Sigmoid colon (tissue), 7 donors: ENCODE measurements around the gene ZNF556. TPM values are rescaled to one million over a fixed set of nuclear protein-coding genes. Genes with fewer than 3 reads are reported as not detected.

Experiments
- DNase-seq: peaks from one replicate; pipeline ENCODE4 v3.0.0-alpha.2; 2019
- H3K27ac ChIP-seq, 4 donors: fragments of 200-600 bp; sonication (generic); one replicate each; pipeline ENCODE4 v1.5.1; 2016 to 2019; ENCODE audit warnings: mild to moderate bottlenecking in 1 of 4
- H3K27me3 ChIP-seq, 3 donors: fragments of 200-600 bp; sonication (generic); one replicate each; pipeline ENCODE4 v1.5.1; 2019; ENCODE audit warnings: mild to moderate bottlenecking in 1 of 3
- H3K36me3 ChIP-seq, 4 donors: fragments of 200-600 bp; sonication (generic); one replicate each; pipeline ENCODE4 v1.5.1; 2016 to 2019
- H3K4me1 ChIP-seq, 4 donors: fragments of 200-600 bp; sonication (generic); one replicate each; pipeline ENCODE4 v1.5.1; 2017 to 2019
- H3K4me3 ChIP-seq, 4 donors: fragments of 200-600 bp; sonication (generic); one replicate each; pipeline ENCODE4 v1.5.1; 2017 to 2019; ENCODE audit warnings: mild to moderate bottlenecking in 2 of 4, moderate library complexity in 1 of 4
- H3K9me3 ChIP-seq, 4 donors: fragments of 200-600 bp in 3 of 4; sonication (generic) in 3 of 4; one replicate each; pipeline versions ENCODE4 v1.5.1 to v1.6.1; 2013 to 2019
- EP300 ChIP-seq, 4 donors: sonication (generic); formaldehyde crosslinking; IDR thresholded peaks; one replicate each; pipeline ENCODE4 v1.6.1; 2017; ENCODE audit warnings: antibody characterized with exemption in 4 of 4
- POLR2A ChIP-seq, 2 donors: fragments of 450-650 bp; IDR thresholded peaks; one replicate each; pipeline ENCODE4 v1.6.1; 2016; ENCODE audit warnings: antibody characterized with exemption in 2 of 2, mild to moderate bottlenecking in 2 of 2, moderate library complexity in 2 of 2
- POLR2AphosphoS5 ChIP-seq, 4 donors: sonication (generic); formaldehyde crosslinking; IDR thresholded peaks; one replicate each; pipeline ENCODE4 v1.6.1; 2017; ENCODE audit warnings: antibody characterized with exemption in 4 of 4
- WGBS, 2 donors: extraction: QIAGEN DNeasy Blood & Tissue Kit; methylation state at CpG; one replicate each; pipeline ENCODE4 v1.1.7; 2013; 5-methylcytosine and 5-hydroxymethylcytosine counted together
- intact Hi-C: fragments of 100-400 bp; cut with DNase I; formaldehyde crosslinking; loops from one replicate; pipeline ENCODE4 v1.15.1; 2023
- polyA plus RNA-seq, 3 donors: library from polyadenylated mRNA; stranded (reverse); fragments of 200-250 nt; gene quantifications; one replicate each; pipeline ENCODE4 v1.2.3, GENCODE V29; 2013
- total RNA-seq, 4 donors: library from RNA; depleted of rRNA; stranded (reverse); fragments of >200 nt; gene quantifications; one replicate each; pipeline ENCODE4 v1.1.0, GENCODE V29; 2016
- TF ChIP-seq, protein P1 (sequence below), 4 experiments: fragments of 450-650 bp in 3 of 4; fragments of 200-600 bp in 1 of 4; IDR thresholded peaks; one replicate each; pipeline ENCODE4 v1.5.1; 2016 to 2019; ENCODE audit warnings: antibody characterized with exemption in 4 of 4, mild to moderate bottlenecking in 3 of 4, moderate library complexity in 2 of 4
- donor health status: healthy with polysubstance abuse.
- donor health status: Bipolar disorder and iron deficiency.
- donor health status: healthy.

The ZNF556 gene
- total and polyA plus RNA-seq, 7 donors: not detected

DNA sequence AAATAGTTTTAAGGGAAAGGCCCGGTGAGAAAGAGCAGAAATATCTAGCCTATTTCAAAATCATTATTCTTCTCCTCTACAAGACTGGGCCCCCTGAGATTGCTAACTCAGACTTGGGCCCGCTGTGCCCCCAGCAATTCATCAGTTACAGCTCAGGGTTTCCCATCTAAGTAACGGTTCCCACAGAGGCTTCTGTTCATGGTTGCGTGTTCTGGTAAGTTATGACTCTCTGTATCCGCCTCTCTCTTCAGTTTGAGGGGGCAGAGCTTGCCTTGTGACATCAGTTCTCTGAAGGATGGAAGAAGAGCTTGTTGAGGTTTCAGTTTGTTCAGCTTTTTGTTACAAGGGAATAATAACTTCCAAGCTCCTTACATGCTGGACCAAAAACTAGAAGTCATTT lies 45.2 kb downstream of the ZNF556 start:
- 94 to 96% methylated on average over 5 of the region's 5 CpGs for WGBS, 2 donors
- Histone ChIP-seq H3K27ac (no peak overlapping the region), H3K4me3 (no peak overlapping the region), H3K36me3 (peaks cover 6 to 19% (median 11%) of the 10 kb centered on the region in 4 donors), H3K27me3 (no peaks in the 10 kb centered on the region), H3K4me1 (no peaks in the 10 kb centered on the region), H3K9me3 (no peaks in the 10 kb centered on the region)
- no peak for DNase-seq
- intact Hi-C loops: no loop called here
- TF ChIP-seq POLR2AphosphoS5 (IDR thresholded peaks at IDR 0.05) (no peak), EP300 (IDR thresholded peaks at IDR 0.05) (no peak), POLR2A (IDR thresholded peaks at IDR 0.05) (no peak)
- TF ChIP-seq, protein P1, sequence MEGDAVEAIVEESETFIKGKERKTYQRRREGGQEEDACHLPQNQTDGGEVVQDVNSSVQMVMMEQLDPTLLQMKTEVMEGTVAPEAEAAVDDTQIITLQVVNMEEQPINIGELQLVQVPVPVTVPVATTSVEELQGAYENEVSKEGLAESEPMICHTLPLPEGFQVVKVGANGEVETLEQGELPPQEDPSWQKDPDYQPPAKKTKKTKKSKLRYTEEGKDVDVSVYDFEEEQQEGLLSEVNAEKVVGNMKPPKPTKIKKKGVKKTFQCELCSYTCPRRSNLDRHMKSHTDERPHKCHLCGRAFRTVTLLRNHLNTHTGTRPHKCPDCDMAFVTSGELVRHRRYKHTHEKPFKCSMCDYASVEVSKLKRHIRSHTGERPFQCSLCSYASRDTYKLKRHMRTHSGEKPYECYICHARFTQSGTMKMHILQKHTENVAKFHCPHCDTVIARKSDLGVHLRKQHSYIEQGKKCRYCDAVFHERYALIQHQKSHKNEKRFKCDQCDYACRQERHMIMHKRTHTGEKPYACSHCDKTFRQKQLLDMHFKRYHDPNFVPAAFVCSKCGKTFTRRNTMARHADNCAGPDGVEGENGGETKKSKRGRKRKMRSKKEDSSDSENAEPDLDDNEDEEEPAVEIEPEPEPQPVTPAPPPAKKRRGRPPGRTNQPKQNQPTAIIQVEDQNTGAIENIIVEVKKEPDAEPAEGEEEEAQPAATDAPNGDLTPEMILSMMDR (IDR thresholded peaks at IDR 0.05): no peak

DNA sequence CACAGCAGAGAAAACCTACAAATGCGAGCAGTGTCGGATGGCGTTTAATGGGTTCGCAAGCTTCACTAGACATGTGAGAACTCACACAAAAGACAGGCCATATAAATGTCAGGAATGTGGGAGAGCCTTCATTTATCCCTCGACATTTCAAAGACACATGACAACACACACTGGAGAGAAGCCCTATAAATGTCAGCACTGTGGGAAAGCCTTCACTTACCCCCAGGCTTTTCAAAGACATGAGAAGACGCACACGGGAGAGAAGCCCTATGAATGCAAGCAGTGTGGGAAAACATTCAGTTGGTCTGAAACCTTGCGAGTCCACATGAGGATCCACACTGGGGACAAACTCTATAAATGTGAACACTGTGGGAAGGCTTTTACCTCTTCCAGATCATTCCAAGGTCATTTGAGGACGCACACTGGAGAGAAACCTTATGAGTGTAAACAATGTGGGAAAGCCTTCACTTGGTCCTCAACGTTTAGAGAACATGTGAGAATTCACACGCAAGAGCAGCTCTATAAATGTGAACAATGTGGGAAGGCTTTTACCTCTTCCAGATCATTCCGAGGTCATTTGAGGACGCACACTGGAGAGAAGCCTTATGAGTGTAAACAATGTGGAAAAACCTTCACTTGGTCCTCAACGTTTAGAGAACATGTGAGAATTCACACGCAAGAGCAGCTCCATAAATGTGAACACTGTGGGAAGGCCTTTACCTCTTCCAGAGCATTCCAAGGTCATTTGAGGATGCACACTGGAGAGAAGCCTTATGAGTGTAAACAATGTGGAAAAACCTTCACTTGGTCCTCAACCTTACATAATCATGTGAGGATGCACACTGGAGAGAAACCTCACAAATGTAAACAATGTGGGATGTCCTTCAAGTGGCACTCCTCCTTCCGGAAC lies 50.4 kb downstream of the ZNF556 start:
- TF ChIP-seq POLR2AphosphoS5 (IDR thresholded peaks at IDR 0.05): no peak
- TF ChIP-seq, protein P1 (IDR thresholded peaks at IDR 0.05): no peak
- no peak for TF ChIP-seq EP300 (IDR thresholded peaks at IDR 0.05)
- TF ChIP-seq POLR2A (IDR thresholded peaks at IDR 0.05): no peak

DNA sequence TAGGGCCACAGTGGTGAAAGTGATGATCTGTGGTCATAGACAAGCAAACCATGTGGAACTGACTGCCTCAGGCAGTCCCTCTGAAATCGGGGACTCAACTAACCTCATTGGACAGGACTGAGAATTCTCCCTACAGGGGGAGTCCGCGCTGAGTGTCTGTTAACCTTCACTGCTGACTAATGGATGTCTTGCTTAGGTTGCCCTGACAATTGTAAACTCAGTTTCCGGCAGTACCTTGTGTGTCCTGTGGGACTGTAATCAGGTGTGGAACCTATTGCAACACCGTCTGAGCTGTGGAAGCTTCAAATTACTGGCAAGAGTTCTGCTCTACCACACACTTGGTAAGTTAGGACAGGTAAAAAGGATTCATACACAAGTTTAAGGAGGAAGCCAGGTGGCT lies 55.9 kb downstream of the ZNF556 start:
- intact Hi-C loops: no loop called here
- no peak for TF ChIP-seq POLR2AphosphoS5 (IDR thresholded peaks at IDR 0.05)
- TF ChIP-seq, protein P1 (IDR thresholded peaks at IDR 0.05): peak in 1 of 4 experiments; percentile 13
- H3K4me3 ChIP-seq: no peak overlapping the region
- H3K9me3 ChIP-seq: peaks cover 0 to under 1% (median 0%) of the 10 kb centered on the region in 4 donors
- no peaks in the 10 kb centered on the region for H3K27me3 ChIP-seq
- H3K36me3 ChIP-seq: peaks cover 0 to 11% (median 4%) of the 10 kb centered on the region in 4 donors
- DNase-seq: no peak
- WGBS, 2 donors: 32 to 55% methylated on average over 5 of the region's 5 CpGs
- H3K4me1 ChIP-seq: peaks cover 0 to 17% (median 13%) of the 10 kb centered on the region in 4 donors
- H3K27ac ChIP-seq: peak overlapping the region in 3 of 4 donors; percentile 12 to 70 (median 47)

More for the DNA sequence above, 50.4 kb downstream of the ZNF556 start:
- Histone ChIP-seq H3K4me3 (no peak overlapping the region), H3K9me3 (peaks cover 0 to 6% (median 0%) of the 10 kb centered on the region in 4 donors), H3K27ac (no peak overlapping the region), H3K4me1 (no peaks in the 10 kb centered on the region), H3K36me3 (peaks cover 16 to 36% (median 20%) of the 10 kb centered on the region in 4 donors), H3K27me3 (no peaks in the 10 kb centered on the region)
- peak; percentile 1 for DNase-seq
- WGBS, 2 donors: 96 to 98% methylated on average over 16 of the region's 16 CpGs
- intact Hi-C loops: no loop called here

DNA sequence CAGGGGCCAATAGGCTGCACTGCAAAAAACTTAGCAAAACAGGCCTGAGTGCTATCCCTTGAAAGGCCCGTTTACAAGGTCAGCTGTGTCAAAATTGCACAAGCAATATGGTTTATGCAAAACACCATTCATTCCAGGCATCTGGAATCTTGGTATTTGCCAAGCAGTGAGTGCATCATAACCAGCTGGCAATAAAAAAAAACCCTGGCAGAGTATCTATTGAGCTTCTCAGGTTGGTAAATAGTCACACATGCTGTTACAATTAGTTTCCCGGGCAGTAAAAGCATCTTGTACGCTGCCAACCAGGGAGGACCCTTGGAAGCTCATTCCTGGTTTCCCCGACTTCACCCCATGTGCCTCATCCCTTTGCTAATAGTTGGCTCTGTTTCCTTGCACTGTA lies 56.4 kb downstream of the ZNF556 start:
- Histone ChIP-seq H3K4me1 (peaks cover 0 to 17% (median 13%) of the 10 kb centered on the region in 4 donors), H3K36me3 (peaks cover 0 to 6% (median 0%) of the 10 kb centered on the region in 4 donors), H3K4me3 (no peak overlapping the region), H3K27me3 (no peaks in the 10 kb centered on the region), H3K9me3 (no peaks in the 10 kb centered on the region), H3K27ac (peak overlapping the region in 3 of 4 donors; percentile 12 to 70 (median 47))
- WGBS, 2 donors: 16 to 53% methylated on average over 4 of the region's 4 CpGs
- intact Hi-C loops: no loop called here
- peak in 2 of 4 donors; percentile 34 to 57 for TF ChIP-seq POLR2AphosphoS5 (IDR thresholded peaks at IDR 0.05)
- TF ChIP-seq, protein P1 (IDR thresholded peaks at IDR 0.05): no peak
- no peak for TF ChIP-seq POLR2A (IDR thresholded peaks at IDR 0.05)
- TF ChIP-seq EP300 (IDR thresholded peaks at IDR 0.05): no peak
- DNase-seq: no peak
